H9 (cell line): ENCODE results near the gene TRIOBP. TPM values are rescaled to one million over a fixed set of nuclear protein-coding genes. Genes with fewer than 3 reads are reported as not detected.

Experiments
- DNase-seq: peaks from one replicate; pipeline ENCODE4 v3.0.0-alpha.2; 2017
- H2AFZ ChIP-seq: one replicate; pipeline ENCODE4 v1.6.1; 2013; ENCODE audit warnings: mild to moderate bottlenecking, low read length, control low read depth, moderate library complexity
- H2AK5ac ChIP-seq: 2 replicates; pipeline ENCODE4 v1.6.1; 2013; ENCODE audit warnings: low read length, control low read depth, mixed read lengths; ENCODE audit not compliant: insufficient read length
- H2BK120ac ChIP-seq: one replicate; pipeline ENCODE4 v1.6.1; 2013; ENCODE audit warnings: low read depth, mild to moderate bottlenecking, low read length, control low read depth, inconsistent platforms; ENCODE audit not compliant: poor library complexity, severe bottlenecking
- H2BK12ac ChIP-seq: 2 replicates; pipeline ENCODE4 v1.6.1; 2013; ENCODE audit warnings: low read length, control low read depth, mixed read lengths, low read depth; ENCODE audit not compliant: insufficient read length
- H2BK15ac ChIP-seq: 2 replicates; pipeline ENCODE4 v1.6.1; 2013; ENCODE audit warnings: low read depth, low read length, control low read depth
- H2BK20ac ChIP-seq: one replicate; pipeline ENCODE4 v1.6.1; 2013; ENCODE audit warnings: low read depth, mild to moderate bottlenecking, low read length, control low read depth, inconsistent platforms; ENCODE audit not compliant: poor library complexity, severe bottlenecking
- H2BK5ac ChIP-seq: 2 replicates; pipeline ENCODE4 v1.6.1; 2013; ENCODE audit warnings: low read length, control low read depth, mixed read lengths; ENCODE audit not compliant: insufficient read length
- H3K14ac ChIP-seq: 2 replicates; pipeline ENCODE4 v1.6.1; 2013; ENCODE audit warnings: low read length, control low read depth; ENCODE audit not compliant: insufficient read depth
- H3K18ac ChIP-seq: 2 replicates; pipeline ENCODE4 v1.6.1; 2013; ENCODE audit warnings: low read depth, mild to moderate bottlenecking, mixed read lengths, low read length, control low read depth; ENCODE audit not compliant: insufficient read length
- H3K23ac ChIP-seq: 2 replicates; pipeline ENCODE4 v1.6.1; 2013; ENCODE audit warnings: low read length, control low read depth, mixed read lengths, low read depth; ENCODE audit not compliant: insufficient read length
- H3K23me2 ChIP-seq: 2 replicates; pipeline ENCODE4 v1.6.1; 2013; ENCODE audit warnings: low read depth, mild to moderate bottlenecking, mixed read lengths, low read length, control low read depth; ENCODE audit not compliant: insufficient read length, poor library complexity, severe bottlenecking
- H3K27ac ChIP-seq: 2 replicates; pipeline ENCODE4 v1.5.1; 2013; ENCODE audit warnings: low read length, control low read depth, mixed read lengths, low read depth; ENCODE audit not compliant: insufficient read length
- H3K27me3 ChIP-seq: 2 replicates; pipeline ENCODE4 v1.6.1; 2013; ENCODE audit warnings: low read length, control low read depth, inconsistent platforms; ENCODE audit not compliant: insufficient read depth
- H3K4ac ChIP-seq: 2 replicates; pipeline ENCODE4 v1.6.1; 2013; ENCODE audit warnings: low read depth, mild to moderate bottlenecking, control low read depth, inconsistent platforms, low read length, moderate library complexity
- H3K4me1 ChIP-seq: 2 replicates; pipeline ENCODE4 v1.6.1; 2013; ENCODE audit warnings: low read length, control low read depth, inconsistent platforms; ENCODE audit not compliant: insufficient read depth
- H3K4me2 ChIP-seq: 2 replicates; pipeline ENCODE4 v1.6.1; 2013; ENCODE audit warnings: low read length, control low read depth, mixed read lengths; ENCODE audit not compliant: insufficient read length, insufficient read depth
- H3K56ac ChIP-seq: 2 replicates; pipeline ENCODE4 v1.6.1; 2013; ENCODE audit warnings: low read depth, mild to moderate bottlenecking, mixed read lengths, low read length, control low read depth; ENCODE audit not compliant: insufficient read length
- H3K79me1 ChIP-seq: 2 replicates; pipeline ENCODE4 v1.6.1; 2013; ENCODE audit warnings: low read depth, mild to moderate bottlenecking, moderate library complexity, low read length, control low read depth, inconsistent platforms; ENCODE audit not compliant: insufficient read depth, poor library complexity, severe bottlenecking
- H3K79me2 ChIP-seq: 2 replicates; pipeline ENCODE4 v1.6.1; 2013; ENCODE audit warnings: low read length, control low read depth, inconsistent platforms; ENCODE audit not compliant: insufficient read depth
- H3K9ac ChIP-seq: 2 replicates; pipeline ENCODE4 v1.6.1; 2013; ENCODE audit warnings: low read length, control low read depth, mixed read lengths; ENCODE audit not compliant: insufficient read length; ENCODE audit errors: extremely low read depth
- H3K9me3 ChIP-seq: one replicate; pipeline ENCODE4 v1.6.1; 2013; ENCODE audit warnings: low read depth, low read length, inconsistent platforms; ENCODE audit not compliant: control insufficient read depth
- H3T11ph ChIP-seq: one replicate; pipeline ENCODE4 v1.6.1; 2013; ENCODE audit warnings: mild to moderate bottlenecking, low read length, control low read depth, inconsistent platforms
- H4K20me1 ChIP-seq: one replicate; pipeline ENCODE4 v1.6.1; 2013; ENCODE audit not compliant: control insufficient read depth, insufficient read length, insufficient read depth
- H4K5ac ChIP-seq: 2 replicates; pipeline ENCODE4 v1.6.1; 2013; ENCODE audit warnings: low read depth, mild to moderate bottlenecking, mixed read lengths, low read length, control low read depth; ENCODE audit not compliant: insufficient read length
- H4K8ac ChIP-seq: replicated peaks from 2 replicates; pipeline ENCODE4 v1.6.1; 2013; ENCODE audit warnings: low read length, control low read depth, mixed read lengths, low read depth; ENCODE audit not compliant: insufficient read length
- H4K91ac ChIP-seq: 2 replicates; pipeline ENCODE4 v1.6.1; 2013; ENCODE audit warnings: low read depth, mild to moderate bottlenecking, moderate library complexity, mixed read lengths, low read length, control low read depth; ENCODE audit not compliant: insufficient read length
- H3K27ac Mint-ChIP-seq, 3 experiments: 2 replicates in 2 of 3; 3 replicates in 1 of 3; pipeline ENCODE4 v1.8.0; 2020 to 2021; ENCODE audit warnings: mixed read lengths in 3 of 3, mild to moderate bottlenecking in 1 of 3, moderate library complexity in 1 of 3
- H3K27me3 Mint-ChIP-seq: 2 replicates; pipeline ENCODE4 v1.8.0; 2021; ENCODE audit warnings: low read depth, mild to moderate bottlenecking, moderate library complexity, mixed read lengths
- H3K36me3 Mint-ChIP-seq, 3 experiments: 2 replicates in 2 of 3; 3 replicates in 1 of 3; pipeline ENCODE4 v1.8.0; 2020 to 2021; ENCODE audit warnings: low read depth in 3 of 3, mixed read lengths in 3 of 3; ENCODE audit not compliant: insufficient read depth in 1 of 3
- H3K4me1 Mint-ChIP-seq, 2 experiments: 2 replicates each; pipeline ENCODE4 v1.8.0; 2020; ENCODE audit warnings: mixed read lengths in 2 of 2
- H3K4me3 Mint-ChIP-seq, 2 experiments: 2 replicates in 1 of 2; 3 replicates in 1 of 2; pipeline ENCODE4 v1.8.0; 2020 to 2021; ENCODE audit warnings: mild to moderate bottlenecking in 2 of 2, mixed read lengths in 2 of 2, moderate library complexity in 1 of 2
- H3K9me3 Mint-ChIP-seq, 2 experiments: 2 replicates in 1 of 2; 3 replicates in 1 of 2; pipeline ENCODE4 v1.8.0; 2020; ENCODE audit warnings: mild to moderate bottlenecking in 2 of 2, mixed read lengths in 2 of 2, moderate library complexity in 1 of 2
- CTCF ChIP-seq: fragments of 200-600 bp; sonication (generic); conservative IDR thresholded peaks from 3 replicates; pipeline ENCODE4 v1.8.0; 2021; ENCODE audit warnings: antibody characterized with exemption, mild to moderate bottlenecking
- WGBS: extraction: QIAGEN DNeasy Blood & Tissue Kit; methylation state at CpG from one replicate; pipeline ENCODE4 v1.1.7; 2013; ENCODE audit warnings: missing lambda C conversion rate, low lambda C conversion rate, mixed read lengths; ENCODE audit not compliant: insufficient read length; ENCODE audit errors: extremely low coverage; 5-methylcytosine and 5-hydroxymethylcytosine counted together
- total RNA-seq: library from RNA; stranded (reverse); gene quantifications from 2 replicates; pipeline ENCODE4 v1.2.1, GENCODE V29; 2021

The TRIOBP gene
- total RNA-seq, 1 experiment from 2014 or later: 52.7 TPM

GRCh38 chr22:37731804-37732471 is 35.1 kb downstream of the TRIOBP start:
- no peak overlapping the region for H3K4me2 ChIP-seq
- H2BK12ac ChIP-seq: no peak overlapping the region
- no peak overlapping the region for H2BK5ac ChIP-seq
- H3K18ac ChIP-seq: no peak overlapping the region
- H3K9ac ChIP-seq: no peak overlapping the region
- no peaks in the 10 kb centered on the region for H3K4me1 ChIP-seq
- no peak overlapping the region for H2BK120ac ChIP-seq
- no peak overlapping the region for H3T11ph ChIP-seq
- Mint-ChIP-seq H3K36me3 (peaks cover 8 to 18% (median 18%) of the 10 kb centered on the region in 3 experiments; a peak in 6 of 7 replicates), H3K4me1 (peaks cover 8 to 9% of the 10 kb centered on the region in 2 experiments; a peak in 3 of 4 replicates), H3K27ac (no peak overlapping the region), H3K9me3 (no peaks in the 10 kb centered on the region), H3K4me3 (no peak overlapping the region), H3K27me3 (peaks cover 68% of the 10 kb centered on the region)
- no peaks in the 10 kb centered on the region for H3K79me2 ChIP-seq
- no peaks in the 10 kb centered on the region for H4K20me1 ChIP-seq
- peaks cover 5% of the 10 kb centered on the region; the same call in 1 of the 2 replicates for H3K27me3 ChIP-seq
- H2AFZ ChIP-seq: no peak overlapping the region
- no peak overlapping the region for H4K8ac ChIP-seq
- no peak overlapping the region for H2AK5ac ChIP-seq
- H2BK15ac ChIP-seq: no peak overlapping the region
- no peak overlapping the region for H4K91ac ChIP-seq
- no peaks in the 10 kb centered on the region for H3K79me1 ChIP-seq
- H3K14ac ChIP-seq: no peak overlapping the region
- no peak for DNase-seq
- H3K23me2 ChIP-seq: no peaks in the 10 kb centered on the region
- H4K5ac ChIP-seq: no peak overlapping the region
- no CpG with 5 or more reads among the region's 13 CpGs for WGBS
- no peak overlapping the region for H3K27ac ChIP-seq
- no peak overlapping the region for H3K56ac ChIP-seq
- H3K4ac ChIP-seq: no peak overlapping the region
- TF ChIP-seq CTCF: no peak; the same call in 2 of the 3 replicates
- H3K9me3 ChIP-seq: no peaks in the 10 kb centered on the region
- H2BK20ac ChIP-seq: no peak overlapping the region
- no peak overlapping the region for H3K23ac ChIP-seq
